Measurements from ENCODE around the gene CPPED1.

Gene CPPED1

GRCh38 chr16:12613992-12614661, 189.6 kb downstream of the CPPED1 start:
- Histone ChIP-seq H3K79me2 (no peaks in the 10 kb centered on the region), H3K4me3 (ENCODE audit: low read depth, low read length) (no peak overlapping the region), H3K27me3 (ENCODE audit: control insufficient read depth, insufficient read depth, low read length) (no peaks in the 10 kb centered on the region), H3K27ac (no peak overlapping the region), H3K4me2 (ENCODE audit: low read length) (no peak overlapping the region), H3K9ac (no peak overlapping the region), H2AFZ (no peak overlapping the region), H3K36me3 (ENCODE audit: control insufficient read depth, insufficient read depth, low read length) (no peaks in the 10 kb centered on the region), H3K9me3 (ENCODE audit: control insufficient read depth, low read length) (no peaks in the 10 kb centered on the region), H3K4me1 (no peaks in the 10 kb centered on the region)
- TF ChIP-seq, protein P1, sequence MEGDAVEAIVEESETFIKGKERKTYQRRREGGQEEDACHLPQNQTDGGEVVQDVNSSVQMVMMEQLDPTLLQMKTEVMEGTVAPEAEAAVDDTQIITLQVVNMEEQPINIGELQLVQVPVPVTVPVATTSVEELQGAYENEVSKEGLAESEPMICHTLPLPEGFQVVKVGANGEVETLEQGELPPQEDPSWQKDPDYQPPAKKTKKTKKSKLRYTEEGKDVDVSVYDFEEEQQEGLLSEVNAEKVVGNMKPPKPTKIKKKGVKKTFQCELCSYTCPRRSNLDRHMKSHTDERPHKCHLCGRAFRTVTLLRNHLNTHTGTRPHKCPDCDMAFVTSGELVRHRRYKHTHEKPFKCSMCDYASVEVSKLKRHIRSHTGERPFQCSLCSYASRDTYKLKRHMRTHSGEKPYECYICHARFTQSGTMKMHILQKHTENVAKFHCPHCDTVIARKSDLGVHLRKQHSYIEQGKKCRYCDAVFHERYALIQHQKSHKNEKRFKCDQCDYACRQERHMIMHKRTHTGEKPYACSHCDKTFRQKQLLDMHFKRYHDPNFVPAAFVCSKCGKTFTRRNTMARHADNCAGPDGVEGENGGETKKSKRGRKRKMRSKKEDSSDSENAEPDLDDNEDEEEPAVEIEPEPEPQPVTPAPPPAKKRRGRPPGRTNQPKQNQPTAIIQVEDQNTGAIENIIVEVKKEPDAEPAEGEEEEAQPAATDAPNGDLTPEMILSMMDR (IDR thresholded peaks at IDR 0.05), result no peak

DNA sequence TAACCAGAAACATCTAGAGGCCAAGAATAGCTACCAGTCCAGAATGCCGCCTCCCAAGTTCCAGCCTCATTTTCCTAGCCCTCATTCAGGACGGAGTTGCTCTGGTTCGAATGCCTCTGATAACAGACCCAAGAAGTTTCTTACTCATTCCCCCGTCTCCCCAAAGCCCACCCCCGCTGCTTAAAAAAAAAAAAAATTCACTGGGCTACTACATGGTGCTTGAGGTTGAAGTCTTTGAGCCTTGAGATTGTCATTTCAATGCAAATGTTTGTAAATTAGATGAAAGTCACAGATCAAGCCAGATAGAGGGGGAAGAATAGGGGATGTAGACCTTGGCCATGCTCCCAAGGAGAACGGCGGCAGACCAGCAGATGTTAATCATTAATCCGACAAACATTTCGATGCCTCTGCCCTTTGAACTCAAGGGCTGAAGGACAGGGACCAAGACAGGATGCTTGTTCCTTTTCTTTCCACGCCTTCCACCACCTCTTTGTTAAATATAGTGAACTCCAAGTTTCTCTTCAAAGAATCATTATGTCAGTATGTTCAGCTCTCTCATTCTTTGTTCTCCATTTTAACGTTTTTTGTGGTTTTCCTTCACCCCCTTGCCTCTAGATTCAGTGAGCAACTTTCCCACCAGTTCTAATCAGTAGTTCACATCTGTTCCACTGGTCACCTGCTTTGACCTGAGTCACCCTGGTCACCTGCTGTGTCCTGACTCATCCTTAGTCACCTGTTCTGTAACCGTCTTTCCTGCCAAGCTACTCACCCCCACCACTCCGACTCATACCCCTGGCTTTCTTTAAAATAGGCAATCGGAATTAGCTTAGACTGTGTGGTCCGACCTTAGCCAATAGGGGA, 190.3 kb downstream of the CPPED1 start:
- Histone ChIP-seq H3K36me3 (ENCODE audit: control insufficient read depth, insufficient read depth, low read length) (no peaks in the 10 kb centered on the region), H3K9ac (no peak overlapping the region), H3K27ac (no peak overlapping the region), H3K9me3 (ENCODE audit: control insufficient read depth, low read length) (no peaks in the 10 kb centered on the region), H3K27me3 (ENCODE audit: control insufficient read depth, insufficient read depth, low read length) (no peaks in the 10 kb centered on the region), H2AFZ (no peak overlapping the region), H3K79me2 (no peaks in the 10 kb centered on the region), H3K4me1 (no peaks in the 10 kb centered on the region), H3K4me3 (ENCODE audit: low read depth, low read length) (no peak overlapping the region), H3K4me2 (ENCODE audit: low read length) (no peak overlapping the region)
- TF ChIP-seq, protein P1 (IDR thresholded peaks at IDR 0.05), result no peak

- H3K4me2 ChIP-seq (ENCODE audit: low read length), result no peak overlapping the region
- no peaks in the 10 kb centered on the region for H3K9me3 ChIP-seq (ENCODE audit: control insufficient read depth, low read length)
- H3K36me3 ChIP-seq (ENCODE audit: control insufficient read depth, insufficient read depth, low read length), result no peaks in the 10 kb centered on the region
- H3K27ac ChIP-seq, result no peak overlapping the region
- H3K79me2 ChIP-seq, result no peaks in the 10 kb centered on the region
- TF ChIP-seq, protein P1 (IDR thresholded peaks at IDR 0.05), result no peak
- H2AFZ ChIP-seq, result no peak overlapping the region
- H3K27me3 ChIP-seq (ENCODE audit: control insufficient read depth, insufficient read depth, low read length), result no peaks in the 10 kb centered on the region
- H3K9ac ChIP-seq, result no peak overlapping the region
- H3K4me3 ChIP-seq (ENCODE audit: low read depth, low read length), result no peak overlapping the region
- H3K4me1 ChIP-seq, result no peaks in the 10 kb centered on the region
Measured at GRCh38 chr16:12612598-12613101, 191.0 kb downstream of the CPPED1 start.

DNA sequence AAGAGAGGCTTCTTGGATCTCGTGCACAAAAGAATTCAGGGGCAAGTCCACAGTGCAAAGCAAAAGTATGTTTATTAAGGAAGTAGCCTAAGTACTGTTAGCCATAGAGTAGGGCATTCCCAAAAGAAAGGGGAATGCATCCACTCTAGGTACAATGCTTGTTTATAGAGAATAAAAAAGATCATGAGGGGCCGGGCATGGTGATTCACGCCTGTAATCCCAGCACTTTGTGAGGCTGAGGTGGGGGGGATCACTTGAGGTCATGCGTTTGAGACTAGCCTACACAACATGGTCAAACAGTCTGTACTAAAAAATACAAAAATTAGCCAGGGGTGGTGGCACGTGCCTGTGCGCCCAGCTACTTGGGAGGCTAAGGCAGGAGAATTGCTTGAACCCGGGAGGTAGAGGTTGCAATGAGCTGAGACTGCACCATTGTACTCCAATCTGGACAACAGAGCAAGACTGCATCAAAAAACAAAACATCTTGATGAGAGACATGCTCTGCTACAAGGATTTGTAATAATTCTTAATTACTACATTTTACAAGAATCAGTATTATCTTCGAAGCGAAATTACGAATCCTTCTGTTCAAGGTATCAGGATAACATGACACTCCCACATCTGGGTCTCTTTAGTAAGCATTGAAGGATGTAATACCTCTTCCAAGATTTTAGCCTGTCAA, 191.6 kb downstream of the CPPED1 start:
- Histone ChIP-seq H2AFZ (no peak overlapping the region), H3K79me2 (no peaks in the 10 kb centered on the region), H3K9ac (no peak overlapping the region), H3K27ac (no peak overlapping the region), H3K27me3 (ENCODE audit: control insufficient read depth, insufficient read depth, low read length) (no peaks in the 10 kb centered on the region), H3K9me3 (ENCODE audit: control insufficient read depth, low read length) (no peaks in the 10 kb centered on the region), H3K4me3 (ENCODE audit: low read depth, low read length) (no peak overlapping the region), H3K4me2 (ENCODE audit: low read length) (no peak overlapping the region), H3K4me1 (no peaks in the 10 kb centered on the region), H3K36me3 (ENCODE audit: control insufficient read depth, insufficient read depth, low read length) (no peaks in the 10 kb centered on the region)
- TF ChIP-seq, protein P1 (IDR thresholded peaks at IDR 0.05), result no peak
